Measurements from ENCODE around the gene SOX11.
"Not testable (repeated sequence)": the region's sequence is repeated elsewhere in the genome, so short reads cannot be mapped to it uniquely, and the experiment has no call there.

DNA sequence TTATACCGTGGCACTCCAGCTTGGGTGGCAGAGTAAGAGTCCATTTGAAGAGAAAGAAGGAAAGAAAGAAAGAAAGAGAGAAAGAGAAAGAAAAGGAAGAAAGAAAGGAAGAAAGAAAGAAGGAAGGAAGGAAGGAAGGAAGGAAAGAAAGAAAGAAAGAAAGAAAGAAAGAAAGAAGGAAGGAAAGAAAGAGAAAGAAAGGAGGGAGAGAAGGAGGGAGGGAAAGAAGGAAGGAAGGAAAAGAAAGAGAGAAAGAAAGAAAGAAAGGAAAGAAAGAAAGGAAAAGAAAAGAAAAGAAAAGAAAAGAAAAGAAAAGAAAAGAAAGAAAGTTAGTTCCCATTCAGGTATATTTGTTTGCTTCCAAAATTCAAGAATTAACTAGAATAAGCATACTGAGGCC lies 24.5 kb upstream of the SOX11 start:
- TF ChIP-seq, protein P1, sequence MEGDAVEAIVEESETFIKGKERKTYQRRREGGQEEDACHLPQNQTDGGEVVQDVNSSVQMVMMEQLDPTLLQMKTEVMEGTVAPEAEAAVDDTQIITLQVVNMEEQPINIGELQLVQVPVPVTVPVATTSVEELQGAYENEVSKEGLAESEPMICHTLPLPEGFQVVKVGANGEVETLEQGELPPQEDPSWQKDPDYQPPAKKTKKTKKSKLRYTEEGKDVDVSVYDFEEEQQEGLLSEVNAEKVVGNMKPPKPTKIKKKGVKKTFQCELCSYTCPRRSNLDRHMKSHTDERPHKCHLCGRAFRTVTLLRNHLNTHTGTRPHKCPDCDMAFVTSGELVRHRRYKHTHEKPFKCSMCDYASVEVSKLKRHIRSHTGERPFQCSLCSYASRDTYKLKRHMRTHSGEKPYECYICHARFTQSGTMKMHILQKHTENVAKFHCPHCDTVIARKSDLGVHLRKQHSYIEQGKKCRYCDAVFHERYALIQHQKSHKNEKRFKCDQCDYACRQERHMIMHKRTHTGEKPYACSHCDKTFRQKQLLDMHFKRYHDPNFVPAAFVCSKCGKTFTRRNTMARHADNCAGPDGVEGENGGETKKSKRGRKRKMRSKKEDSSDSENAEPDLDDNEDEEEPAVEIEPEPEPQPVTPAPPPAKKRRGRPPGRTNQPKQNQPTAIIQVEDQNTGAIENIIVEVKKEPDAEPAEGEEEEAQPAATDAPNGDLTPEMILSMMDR (IDR thresholded peaks at IDR 0.05) = not testable (repeated sequence)
- not testable (repeated sequence) for TF ChIP-seq EZH2 (IDR thresholded peaks at IDR 0.05; ENCODE audit: borderline replicate concordance, insufficient read depth, low read depth, low read length, poor library complexity, severe bottlenecking)
